GM21576 (cell line): Measurements from ENCODE around the gene SET.
"Not testable (repeated sequence)": the region's sequence is repeated elsewhere in the genome, so short reads cannot be mapped to it uniquely, and the experiment has no call there.

Source experiments
- ATAC-seq: cut with Tn5 transposase; IDR thresholded peaks from one replicate; pipeline ENCODE4 v1.9.1; 2021; ENCODE audit warnings: mild to moderate bottlenecking, moderate library complexity; ENCODE audit not compliant: unreplicated experiment

The SET gene

DNA sequence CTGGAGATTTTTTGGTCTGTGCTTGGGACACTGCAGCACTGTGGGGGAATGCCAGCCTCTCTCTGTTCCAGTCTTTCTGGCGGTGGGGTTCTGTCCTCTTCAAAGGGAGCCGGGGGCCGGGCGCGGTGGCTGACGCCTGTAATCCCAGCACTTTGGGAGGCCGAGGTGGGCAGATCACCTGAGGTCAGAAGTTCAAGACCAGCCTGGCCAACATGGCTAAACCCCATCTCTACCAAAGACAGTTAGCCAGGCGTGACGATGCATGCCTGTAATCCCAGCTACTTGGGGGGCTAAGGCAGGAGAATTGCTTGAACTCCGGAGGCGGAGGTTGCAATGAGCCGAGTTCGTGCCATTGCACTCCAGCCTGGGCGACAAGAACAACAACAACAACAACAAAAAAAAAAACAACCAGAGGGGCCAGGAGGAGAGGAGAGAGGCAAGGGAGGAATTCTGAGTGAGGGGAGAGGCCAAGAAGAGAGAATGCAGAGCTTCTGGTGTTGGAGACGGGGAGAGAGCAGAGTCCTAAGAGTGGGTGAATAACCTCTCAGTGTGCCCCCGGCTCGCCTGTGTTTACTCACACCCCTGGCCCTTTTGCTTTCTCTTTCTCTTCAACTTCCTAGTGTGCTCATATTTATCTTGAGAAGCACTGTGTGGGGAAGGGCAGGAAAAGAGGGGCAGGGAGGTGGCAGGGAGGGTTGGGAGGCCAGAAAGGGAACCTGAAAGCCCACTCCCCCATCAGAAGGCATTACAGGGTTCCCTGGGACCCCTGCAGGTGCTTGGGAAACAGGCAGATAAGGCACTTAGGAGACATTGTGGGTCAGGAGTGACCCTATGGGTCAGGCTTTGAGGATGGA lies 3.2 kb upstream of the SET start:
- ATAC-seq: no peak

DNA sequence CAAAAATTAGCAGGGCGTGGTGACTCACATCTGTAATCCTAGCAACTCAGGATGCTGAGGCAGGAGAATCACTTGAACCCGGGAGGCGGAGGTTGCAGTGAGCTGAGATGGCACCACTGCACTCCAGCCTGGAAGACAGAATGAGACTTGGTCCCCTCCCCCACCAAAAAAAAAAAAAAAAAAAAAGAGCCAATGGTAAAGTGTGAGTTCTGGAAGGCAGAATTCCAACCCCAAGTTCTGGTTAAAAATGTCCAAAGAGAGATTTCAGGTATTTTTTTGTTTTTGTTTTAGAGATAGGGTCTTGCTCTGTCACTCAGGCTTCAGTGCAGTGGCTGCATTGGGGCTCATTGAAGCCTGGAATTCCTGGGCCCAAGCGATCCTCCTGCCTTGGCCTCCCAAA lies 1.6 kb upstream of the SET start:
- no peak for ATAC-seq

- ATAC-seq: no peak
Observed at GRCh38 chr9:128689293-128689774, 312 bp downstream of the SET start.

DNA sequence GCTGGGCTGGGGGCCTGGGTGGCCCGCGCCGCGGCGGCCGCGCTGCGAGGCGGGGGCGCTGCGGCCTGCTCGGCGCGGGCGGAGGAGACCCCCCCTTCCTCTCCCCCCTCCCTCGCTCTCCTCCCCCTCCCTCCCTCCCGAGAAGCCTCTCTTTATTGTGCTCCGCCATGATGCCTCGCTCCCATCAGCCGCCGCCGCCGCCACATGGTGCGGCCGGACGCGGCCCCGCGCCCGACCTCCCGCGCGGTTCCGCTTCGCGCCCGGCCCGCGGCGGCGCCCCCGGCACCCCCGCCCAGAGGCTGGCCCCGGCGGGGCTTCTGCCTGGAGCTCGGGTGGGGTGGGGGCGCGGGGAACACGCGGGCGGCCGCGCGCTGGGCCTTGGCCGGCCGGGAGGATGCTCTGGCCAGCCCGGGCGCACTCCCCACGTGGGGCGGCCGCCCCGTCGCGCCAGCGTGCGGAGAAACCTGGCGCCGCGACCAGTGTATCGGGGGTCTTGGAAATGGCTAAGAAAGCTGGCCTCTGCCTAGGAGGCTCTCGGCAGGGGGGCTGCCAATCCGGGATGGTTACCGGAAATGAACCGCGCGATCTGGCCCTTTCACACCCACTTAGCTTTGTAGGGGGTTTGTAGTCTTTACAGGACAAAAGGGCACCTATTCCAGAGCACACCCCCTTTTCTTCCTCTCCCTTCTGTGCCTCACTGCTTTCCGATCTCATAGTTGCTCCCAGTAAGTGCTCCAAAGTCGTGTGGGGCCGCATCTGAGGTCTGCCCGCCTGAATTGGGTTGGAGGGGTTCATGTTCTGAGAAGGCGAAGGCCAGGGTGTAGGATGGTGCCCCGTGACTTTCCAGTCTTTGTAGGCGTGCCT lies 1.0 kb downstream of the SET start:
- no peak for ATAC-seq

- no peak for ATAC-seq
Observed at GRCh38 chr9:128690684-128691034, 1.6 kb downstream of the SET start.

DNA sequence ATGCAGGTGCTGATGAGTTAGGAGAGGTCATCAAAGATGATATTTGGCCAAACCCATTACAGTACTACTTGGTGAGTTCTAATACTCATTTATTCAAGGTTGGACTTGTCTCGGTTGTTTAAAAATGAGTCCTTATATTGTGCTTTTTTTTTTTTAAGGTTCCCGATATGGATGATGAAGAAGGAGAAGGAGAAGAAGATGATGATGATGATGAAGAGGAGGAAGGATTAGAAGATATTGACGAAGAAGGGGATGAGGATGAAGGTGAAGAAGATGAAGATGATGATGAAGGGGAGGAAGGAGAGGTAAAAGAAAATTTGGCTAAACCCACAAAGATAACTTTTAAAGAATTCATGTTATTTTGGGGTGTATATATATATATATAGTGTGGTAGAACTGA lies 4.7 kb downstream of the SET start:
- ATAC-seq: not testable (repeated sequence)

GRCh38 chr9:128694344-128694743 lies 5.3 kb downstream of the SET start:
- no peak for ATAC-seq

DNA sequence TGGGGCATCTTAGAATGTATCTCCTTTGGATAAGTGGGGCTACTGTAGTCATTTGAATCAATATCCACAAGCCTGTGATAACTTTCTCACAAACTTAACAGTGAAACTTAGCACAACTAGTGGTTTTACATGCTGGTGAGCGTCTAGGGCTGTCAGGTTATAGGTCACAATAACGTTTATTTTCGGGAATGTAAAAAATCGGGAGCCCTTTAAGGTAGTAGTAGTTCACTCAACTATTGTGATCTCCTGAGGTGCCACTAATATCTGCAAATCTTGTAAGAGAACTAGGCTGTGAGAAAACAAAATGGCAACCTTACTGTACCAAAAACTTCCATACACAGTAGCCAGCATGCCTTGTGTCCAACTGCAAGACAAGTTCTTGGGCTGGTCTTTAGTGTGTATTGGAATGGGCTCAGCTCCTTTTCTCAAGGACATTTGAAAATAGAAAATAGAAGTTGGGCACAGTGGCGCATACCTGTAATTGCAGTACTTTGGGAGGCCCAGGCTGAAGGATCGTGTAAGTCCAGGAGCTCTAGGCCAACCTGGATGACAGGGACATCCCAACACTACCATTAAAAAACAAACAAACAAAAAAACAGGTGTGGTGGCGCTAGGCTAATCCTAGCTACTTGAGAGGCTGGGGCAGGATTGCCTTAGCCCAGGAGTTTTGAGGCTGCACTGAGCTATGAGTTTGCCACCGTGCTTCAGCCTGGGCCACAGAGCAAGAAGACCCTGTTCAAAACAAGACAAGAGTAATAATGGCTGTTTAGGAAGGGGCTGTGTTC lies 8.1 kb downstream of the SET start:
- no peak for ATAC-seq

DNA sequence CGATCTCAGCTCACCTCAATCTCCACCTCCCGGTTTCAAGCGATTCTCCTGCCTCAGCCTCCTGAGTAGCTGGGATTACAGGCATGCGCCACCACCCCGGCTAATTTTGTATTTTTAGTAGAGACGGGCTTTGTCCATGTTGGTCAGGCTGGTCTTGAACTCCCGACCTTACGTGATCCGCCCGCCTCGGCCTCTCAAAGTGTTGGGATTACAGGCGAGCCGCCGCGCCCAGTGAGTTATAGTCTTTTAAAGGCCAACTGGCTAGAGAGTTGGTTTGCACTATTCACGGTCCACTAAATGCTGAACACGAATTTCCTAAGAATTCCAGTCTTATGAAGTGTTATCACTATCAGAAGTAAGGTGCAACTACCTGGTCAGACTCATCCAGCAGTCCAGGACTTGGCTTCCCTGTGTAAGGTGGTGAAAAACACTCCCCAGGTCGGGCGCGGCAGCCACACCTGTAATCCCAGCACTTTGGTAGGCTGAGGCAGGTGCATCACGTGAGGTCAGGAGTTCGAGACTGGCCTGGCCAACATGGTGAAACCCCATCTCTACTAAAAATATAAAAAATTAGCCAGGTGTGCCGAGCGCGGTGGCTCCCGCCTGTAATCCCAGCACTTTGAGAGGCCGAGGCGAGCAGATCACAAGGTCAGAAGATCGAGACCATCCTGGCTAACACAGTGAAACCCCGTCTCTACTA lies 10.2 kb downstream of the SET start:
- not testable (repeated sequence) for ATAC-seq

- ATAC-seq: no peak
Observed at GRCh38 chr9:128701227-128701854, 12.3 kb downstream of the SET start.

- ATAC-seq: peak; percentile 62
Observed at GRCh38 chr9:128702445-128702948, 13.5 kb downstream of the SET start, which contains the start of gene PKN3. Gene PKN3, plus strand, starts transcription at chr9:128702503. Its CDS starts 413 bp downstream, at chr9:128702916.

- ATAC-seq: no peak
Observed at GRCh38 chr9:128702949-128703615, 14.1 kb downstream of the SET start.

GRCh38 chr9:128703616-128704355 lies 14.8 kb downstream of the SET start:
- ATAC-seq: no peak

- ATAC-seq: no peak
Observed at GRCh38 chr9:128704356-128704670, 15.3 kb downstream of the SET start.

DNA sequence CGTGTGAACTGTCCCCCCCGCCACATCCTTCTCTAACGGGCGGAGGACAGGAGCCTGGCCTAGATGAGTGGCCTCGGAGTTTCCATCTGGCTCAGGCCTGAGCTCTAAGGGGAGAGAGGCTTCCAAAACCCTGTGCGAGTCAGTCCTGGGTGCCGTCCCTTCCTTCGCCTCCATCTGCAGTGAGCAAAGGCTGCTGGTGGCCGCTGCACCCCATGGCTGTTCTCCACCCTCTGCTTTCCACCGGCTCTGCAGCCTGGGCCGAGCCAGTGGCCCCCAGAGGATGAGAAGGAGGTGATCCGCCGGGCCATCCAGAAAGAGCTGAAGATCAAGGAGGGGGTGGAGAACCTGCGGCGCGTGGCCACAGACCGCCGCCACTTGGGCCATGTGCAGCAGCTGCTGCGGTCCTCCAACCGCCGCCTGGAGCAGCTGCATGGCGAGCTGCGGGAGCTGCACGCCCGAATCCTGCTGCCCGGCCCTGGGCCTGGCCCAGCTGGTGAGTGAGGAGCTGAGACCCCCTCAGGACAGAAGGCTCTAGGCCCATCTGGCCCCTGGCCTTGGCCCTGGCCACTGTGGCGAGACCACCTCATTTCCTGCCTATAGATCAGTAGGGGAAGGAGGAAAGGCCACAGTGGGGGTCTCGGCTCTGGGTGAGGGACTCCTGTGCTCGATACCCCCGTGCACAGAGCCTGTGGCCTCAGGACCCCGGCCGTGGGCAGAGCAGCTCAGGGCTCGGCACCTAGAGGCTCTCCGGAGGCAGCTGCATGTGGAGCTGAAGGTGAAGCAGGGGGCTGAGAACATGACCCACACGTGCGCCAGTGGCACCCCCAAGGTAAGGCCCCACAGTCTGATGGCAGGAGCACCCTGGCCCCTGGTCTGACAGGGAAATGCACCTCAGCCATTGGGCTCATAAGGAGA lies 16.3 kb downstream of the SET start:
- no peak for ATAC-seq

GRCh38 chr9:128706045-128706444 lies 17.0 kb downstream of the SET start:
- ATAC-seq: no peak

- no peak for ATAC-seq
Observed at GRCh38 chr9:128706671-128707381, 17.8 kb downstream of the SET start.
